Jurkat, Clone E6-1 (cell line): ENCODE data around the gene TOMM40. TPM values are rescaled to one million over a fixed set of nuclear protein-coding genes. Genes with fewer than 3 reads are reported as not detected.
"Not testable (repeated sequence)": the region's sequence is repeated elsewhere in the genome, so short reads cannot be mapped to it uniquely, and the experiment has no call there.

Experiments
- DNase-seq: peaks from one replicate; pipeline ENCODE4 v3.0.0-alpha.2; 2011; ENCODE audit warnings: low read depth, low spot score
- H3K4me3 ChIP-seq: 2 replicates; pipeline ENCODE4 v1.5.1; 2011; ENCODE audit warnings: mild to moderate bottlenecking, low read length, control low read depth, moderate library complexity
- polyA plus RNA-seq: library from polyadenylated mRNA; unstranded; fragments of >200 nt; gene quantifications from one replicate; pipeline ENCODE4 v1.2.1, GENCODE V29; 2012; ENCODE audit warnings: missing spikeins; ENCODE audit not compliant: insufficient read length, insufficient read depth

TOMM40 gene
- polyA plus RNA-seq, result 137 TPM

GRCh38 chr19:44891016-44891882 lies at the start of gene TOMM40:
Gene TOMM40, plus strand, starts transcription at chr19:44891254. Its CDS starts 162 bp downstream, at chr19:44891416.
- peak within 1 kb of the TSS; percentile 98 for H3K4me3 ChIP-seq
- peak; percentile 100 for DNase-seq

GRCh38 chr19:44845286-44845611 lies 45.8 kb upstream of the TOMM40 start:
- DNase-seq, result no peak
- peak overlapping the region; percentile 53 for H3K4me3 ChIP-seq

GRCh38 chr19:44845612-44846454 lies 45.2 kb upstream of the TOMM40 start, which contains the start of gene NECTIN2:
Gene NECTIN2, plus strand, starts transcription at chr19:44846297. Its CDS starts 229 bp downstream, at chr19:44846526.
- peak; percentile 88 for DNase-seq
- H3K4me3 ChIP-seq, result peak within 1 kb of the TSS; percentile 53

GRCh38 chr19:44846455-44847143 lies 44.5 kb upstream of the TOMM40 start:
- DNase-seq, result no peak
- H3K4me3 ChIP-seq, result peak overlapping the region; percentile 53

GRCh38 chr19:44847144-44848035 lies 43.7 kb upstream of the TOMM40 start:
- DNase-seq, result no peak
- no peak overlapping the region for H3K4me3 ChIP-seq

GRCh38 chr19:44848036-44848811 lies 42.8 kb upstream of the TOMM40 start:
- no peak overlapping the region for H3K4me3 ChIP-seq
- no peak for DNase-seq

GRCh38 chr19:44848812-44849447 lies 42.1 kb upstream of the TOMM40 start:
- DNase-seq, result no peak

GRCh38 chr19:44850641-44851109 lies 40.4 kb upstream of the TOMM40 start:
- H3K4me3 ChIP-seq, result no peak overlapping the region
- DNase-seq, result no peak

More at GRCh38 chr19:44848812-44849447, 42.1 kb upstream of the TOMM40 start:
- no peak overlapping the region for H3K4me3 ChIP-seq

GRCh38 chr19:44851427-44851826 lies 39.6 kb upstream of the TOMM40 start:
- H3K4me3 ChIP-seq, result no peak overlapping the region
- DNase-seq, result no peak

- no peak for DNase-seq
- H3K4me3 ChIP-seq, result no peak overlapping the region
Observed at GRCh38 chr19:44855606-44856005, 35.4 kb upstream of the TOMM40 start.

GRCh38 chr19:44856421-44857083 lies 34.5 kb upstream of the TOMM40 start:
- no peak for DNase-seq
- no peak overlapping the region for H3K4me3 ChIP-seq

- no peak for DNase-seq
- H3K4me3 ChIP-seq, result no peak overlapping the region
Observed at GRCh38 chr19:44857837-44858236, 33.2 kb upstream of the TOMM40 start.

GRCh38 chr19:44861576-44861975 lies 29.5 kb upstream of the TOMM40 start:
- H3K4me3 ChIP-seq, DNase-seq: not testable (repeated sequence)

GRCh38 chr19:44863990-44864389 lies 27.1 kb upstream of the TOMM40 start:
- DNase-seq, result no peak
- H3K4me3 ChIP-seq, result no peak overlapping the region

- DNase-seq, result no peak
- H3K4me3 ChIP-seq, result no peak overlapping the region
Observed at GRCh38 chr19:44865196-44865767, 25.8 kb upstream of the TOMM40 start.

GRCh38 chr19:44866664-44867063 lies 24.4 kb upstream of the TOMM40 start:
- no peak for DNase-seq
- H3K4me3 ChIP-seq, result no peak overlapping the region
